Activated CD4-positive, alpha-beta T cell treated with anti-CD3 and anti-CD28 coated beads for 1 hour (primary cell): ENCODE measurements around the gene MT1G.
"Not testable (repeated sequence)": the region's sequence is repeated elsewhere in the genome, so short reads cannot be mapped to it uniquely, and the experiment has no call there.

ENCODE experiments used
- DNase-seq: peaks from one replicate; pipeline ENCODE4 v3.0.0-alpha.2; 2020

MT1G gene

GRCh38 chr16:56634715-56635440 is 33.0 kb downstream of the MT1G start:
- no peak for DNase-seq

- DNase-seq, result no peak
These were observed 34.3 kb downstream of the MT1G start for GRCh38 chr16:56633535-56633934.

- no peak for DNase-seq
These were observed 35.0 kb downstream of the MT1G start for GRCh38 chr16:56632848-56633365.

DNA sequence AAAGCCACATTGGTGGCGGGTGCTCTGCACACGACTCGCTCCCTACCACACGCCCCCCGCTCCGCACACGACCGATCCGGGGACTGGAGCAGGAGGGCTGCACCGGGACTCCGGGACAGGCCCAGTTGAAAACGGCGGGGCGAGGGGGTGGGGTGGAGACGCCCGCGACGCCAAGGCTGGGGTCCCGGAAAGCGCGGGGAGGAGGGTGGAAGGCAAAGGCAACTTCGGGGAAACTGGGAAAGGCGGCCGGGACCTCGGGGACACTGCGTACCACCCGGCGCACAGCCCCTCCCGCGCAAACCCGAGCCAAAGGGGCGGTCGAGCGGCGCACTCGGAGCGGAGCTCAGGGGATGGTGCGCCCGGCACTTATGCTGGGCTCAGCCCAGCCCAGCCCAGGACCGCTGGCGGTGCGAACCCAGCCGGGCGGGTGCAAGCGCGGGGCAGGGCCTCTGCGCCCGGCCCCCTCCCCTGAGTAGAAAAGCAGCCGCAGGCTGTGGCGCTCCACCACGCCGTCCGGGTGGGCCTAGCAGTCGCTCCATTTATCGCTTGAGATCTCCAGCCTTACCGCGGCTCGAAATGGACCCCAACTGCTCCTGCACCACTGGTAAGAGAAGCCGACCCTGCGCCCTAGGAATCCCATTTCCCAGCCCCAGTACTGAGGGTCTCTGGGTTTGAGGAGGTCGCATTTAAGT is 35.6 kb downstream of the MT1G start, which contains the start of gene MT1M:
Gene MT1M, plus strand, starts transcription at position 504 of the 692 bp plus-strand sequence. Its CDS starts 73 bp downstream, at position 577.
- DNase-seq, result no peak

DNA sequence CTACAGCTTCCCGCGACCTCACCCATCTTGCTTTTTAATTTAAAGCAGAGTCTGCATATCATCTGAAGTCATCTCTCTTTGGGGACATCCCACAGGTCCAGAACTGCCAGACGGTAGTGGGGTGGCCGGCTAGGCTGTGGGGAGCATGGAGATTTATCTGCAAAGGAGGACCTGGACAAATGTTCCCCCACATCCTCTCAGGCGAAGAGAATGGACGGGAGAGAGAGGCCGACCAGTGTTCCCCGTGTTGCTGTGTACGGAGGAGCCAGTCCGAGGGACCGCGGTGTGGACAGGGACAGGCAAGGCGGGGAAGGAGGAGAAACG is 36.1 kb downstream of the MT1G start:
- no peak for DNase-seq

DNA sequence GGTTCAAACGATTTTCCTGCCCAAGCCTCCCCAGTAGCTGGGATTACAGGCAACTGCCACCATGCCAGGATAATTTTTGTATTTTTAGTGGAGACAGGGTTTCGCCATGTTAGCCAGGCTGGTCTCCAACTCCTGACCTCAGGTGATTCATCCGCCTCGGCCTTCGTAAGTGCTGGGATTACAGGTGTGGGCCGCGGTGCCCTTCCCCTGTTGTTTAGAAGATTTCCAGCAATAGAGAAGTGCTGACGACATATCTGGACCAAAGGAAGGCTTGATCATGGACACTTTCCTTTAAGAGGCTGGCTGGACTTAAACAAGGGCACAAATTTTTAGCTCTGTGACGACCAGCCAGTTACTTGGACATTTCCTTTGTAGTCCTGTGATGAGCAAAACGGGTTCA is 36.7 kb downstream of the MT1G start:
- no peak for DNase-seq

DNA sequence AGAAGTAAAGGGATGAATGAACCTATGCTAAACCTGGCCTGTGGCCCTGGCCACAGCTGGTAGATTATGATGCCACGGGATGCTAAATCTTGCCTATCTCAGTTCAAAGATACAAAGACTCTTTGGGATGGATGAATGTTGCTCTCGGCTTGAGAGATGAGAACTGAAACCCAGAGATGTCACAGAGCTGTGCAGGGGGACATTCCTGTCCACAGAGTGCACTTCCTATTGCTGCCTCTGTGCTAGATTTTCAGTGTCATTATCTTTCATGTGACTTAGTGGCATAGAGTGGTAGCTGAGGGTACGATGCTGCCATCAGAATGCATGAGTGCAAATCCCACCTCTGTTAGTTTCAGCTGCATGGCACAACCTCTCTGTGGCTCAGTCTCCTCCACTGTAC is 37.7 kb downstream of the MT1G start:
- DNase-seq, result no peak

- DNase-seq, result no peak
These were observed 38.3 kb downstream of the MT1G start for GRCh38 chr16:56629531-56629930.

DNA sequence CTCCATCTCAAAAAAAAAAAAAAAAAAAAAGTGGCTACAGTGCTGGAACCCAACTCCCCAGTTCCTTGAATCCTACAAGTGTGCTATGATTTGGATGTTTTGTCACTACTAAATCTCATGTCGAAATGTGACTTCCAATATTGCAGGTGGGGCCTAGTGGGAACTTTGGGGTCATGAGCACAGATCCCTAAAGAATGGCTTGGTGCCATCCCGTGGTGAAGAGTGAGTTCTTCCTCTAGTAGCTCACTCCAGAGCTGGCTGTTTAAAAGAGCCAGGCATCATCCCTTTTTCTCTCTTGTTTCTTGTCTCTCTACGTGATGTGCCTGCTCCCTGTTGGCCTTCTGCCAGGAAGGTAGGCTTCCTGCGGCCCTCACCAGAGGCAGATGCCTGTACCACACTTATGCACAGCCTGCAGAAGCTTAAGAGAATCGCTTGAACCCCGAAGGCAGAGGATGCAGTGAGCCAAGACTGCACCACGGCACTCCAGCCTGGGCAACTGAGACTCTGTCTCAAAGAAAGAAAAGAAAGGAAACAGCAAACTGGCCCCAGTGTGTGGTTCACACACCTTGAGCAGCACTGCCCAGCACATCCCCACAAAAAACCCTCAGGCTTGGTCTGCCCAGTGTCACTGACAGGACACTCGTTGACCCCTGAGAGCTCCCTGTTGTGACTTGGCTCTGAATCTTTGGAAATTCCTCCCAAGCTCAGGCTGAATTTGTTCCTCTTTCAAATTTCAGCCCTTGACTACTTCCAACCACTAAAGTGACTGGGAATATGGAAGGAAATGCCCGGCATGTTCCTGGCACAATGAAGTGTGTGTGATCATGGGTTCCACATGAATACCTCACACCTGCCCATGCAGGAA is 39.1 kb downstream of the MT1G start:
- DNase-seq, result no peak

DNA sequence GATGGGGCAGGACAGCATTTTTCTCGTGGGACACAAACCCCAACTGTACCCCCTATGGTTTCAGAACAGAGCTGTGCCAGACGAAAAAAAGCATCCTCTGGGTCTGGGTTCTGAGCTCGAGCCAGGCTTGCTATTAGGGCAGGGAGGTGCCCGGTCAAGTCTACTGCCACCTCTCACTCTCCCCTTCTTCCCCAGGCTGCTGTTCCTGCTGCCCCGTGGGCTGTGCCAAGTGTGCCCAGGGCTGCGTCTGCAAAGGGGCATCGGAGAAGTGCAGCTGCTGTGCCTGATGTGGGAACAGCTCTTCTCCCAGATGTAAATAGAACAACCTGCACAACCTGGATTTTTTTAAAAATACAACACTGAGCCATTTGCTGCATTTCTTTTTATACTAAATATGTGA is 41.2 kb downstream of the MT1G start:
- no peak for DNase-seq

GRCh38 chr16:56625943-56626654 is 41.8 kb downstream of the MT1G start:
- DNase-seq, result no peak

GRCh38 chr16:56625140-56625942 is 42.5 kb downstream of the MT1G start, which contains the start of gene MT1E:
Gene MT1E, plus strand, starts transcription at chr16:56625781. Its CDS starts 71 bp downstream, at chr16:56625852.
- peak; percentile 40 for DNase-seq

GRCh38 chr16:56623637-56624036 is 44.2 kb downstream of the MT1G start:
- no peak for DNase-seq

DNA sequence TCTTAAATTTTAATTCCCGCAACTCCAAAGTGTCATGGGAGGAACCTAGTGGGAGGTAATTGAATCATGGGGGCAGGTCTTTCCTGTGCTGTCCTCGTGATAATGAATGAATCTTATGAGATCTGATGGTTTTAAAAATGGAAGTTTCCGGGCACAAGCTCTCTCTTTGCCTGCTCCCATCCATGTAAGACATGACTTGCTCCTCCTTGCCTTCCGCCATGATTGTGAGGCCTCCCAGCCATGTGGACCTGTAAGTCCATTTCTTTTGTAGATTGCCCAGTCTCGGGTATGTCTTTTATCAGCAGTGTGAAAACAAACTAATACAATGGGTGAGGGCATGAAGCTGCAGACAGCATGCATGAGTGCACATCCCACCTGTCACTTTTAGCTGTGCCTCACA is 44.7 kb downstream of the MT1G start:
- DNase-seq, result not testable (repeated sequence)

- DNase-seq, result not testable (repeated sequence)
These were observed 46.0 kb downstream of the MT1G start for GRCh38 chr16:56621665-56622445.

GRCh38 chr16:56620339-56620897 is 47.4 kb downstream of the MT1G start:
- no peak for DNase-seq

GRCh38 chr16:56618138-56618537 is 49.7 kb downstream of the MT1G start:
- DNase-seq, result no peak

- DNase-seq, result no peak
These were observed 50.4 kb downstream of the MT1G start for GRCh38 chr16:56617212-56618085.
